NCI-H526 treated with DMSO at 0.1 percent for 48 hours (cell line): ENCODE measurements around the gene BCAS1.

Experiments used
- DNase-seq: peaks from one replicate; lab custom pipeline; 2025; lab: John Stamatoyannopoulos, UW

The BCAS1 gene

GRCh38 chr20:53923566-53924369 lies 146.6 kb downstream of the BCAS1 start:
- no peak for DNase-seq

GRCh38 chr20:53922901-53923314 lies 147.5 kb downstream of the BCAS1 start:
- DNase-seq: no peak

GRCh38 chr20:53921443-53921973 lies 148.9 kb downstream of the BCAS1 start:
- peak; percentile 28 for DNase-seq

GRCh38 chr20:53920647-53921245 lies 149.6 kb downstream of the BCAS1 start:
- no peak for DNase-seq

- DNase-seq: no peak
Observed at GRCh38 chr20:53919886-53920285, 150.5 kb downstream of the BCAS1 start.

- DNase-seq: no peak
Observed at GRCh38 chr20:53918949-53919361, 151.4 kb downstream of the BCAS1 start.

GRCh38 chr20:53918020-53918311 lies 152.4 kb downstream of the BCAS1 start:
- DNase-seq: no peak

GRCh38 chr20:53917145-53918019 lies 153.0 kb downstream of the BCAS1 start:
- DNase-seq: no peak

- DNase-seq: no peak
Observed at GRCh38 chr20:53916173-53916512, 154.3 kb downstream of the BCAS1 start.

GRCh38 chr20:53915446-53916172 lies 154.8 kb downstream of the BCAS1 start:
- DNase-seq: peak; percentile 86

GRCh38 chr20:53914781-53915445 lies 155.5 kb downstream of the BCAS1 start:
- DNase-seq: no peak

GRCh38 chr20:53914091-53914780 lies 156.2 kb downstream of the BCAS1 start:
- no peak for DNase-seq

GRCh38 chr20:53911301-53911700 lies 159.1 kb downstream of the BCAS1 start:
- DNase-seq: no peak

GRCh38 chr20:53910351-53911002 lies 159.9 kb downstream of the BCAS1 start:
- DNase-seq: no peak

GRCh38 chr20:53907968-53908751 lies 162.2 kb downstream of the BCAS1 start:
- no peak for DNase-seq

- no peak for DNase-seq
Observed at GRCh38 chr20:53905820-53906191, 164.6 kb downstream of the BCAS1 start.

- DNase-seq: no peak
Observed at GRCh38 chr20:53905019-53905819, 165.2 kb downstream of the BCAS1 start.

GRCh38 chr20:53904261-53904660 lies 166.1 kb downstream of the BCAS1 start:
- DNase-seq: no peak

GRCh38 chr20:53903652-53903987 lies 166.8 kb downstream of the BCAS1 start:
- DNase-seq: no peak
